Measurements from ENCODE around the gene EML6. TPM values are rescaled to one million over a fixed set of nuclear protein-coding genes. Genes with fewer than 3 reads are reported as not detected.

Gene EML6
- total RNA-seq, 1 experiment from 2014 or later: 6.6 TPM

GRCh38 chr2:54948120-54948519 lies 224.7 kb downstream of the EML6 start:
- peaks cover 0 to 19% of the 10 kb centered on the region in 2 experiments; a peak in 2 of 4 replicates for H3K4me1 ChIP-seq (ENCODE audit: control insufficient read depth in 1 of 2, insufficient read depth in 2 of 2, low read length in 2 of 2)
- no peak for DNase-seq (ENCODE audit: low read depth, low spot score)
- H3K9ac ChIP-seq (ENCODE audit: low read length): no peak overlapping the region
- BruUV-seq (replicated peaks): no TSS peak
- H3K36me3 ChIP-seq (ENCODE audit: control insufficient read depth in 1 of 2, insufficient read depth in 2 of 2, low read length in 2 of 2): no peaks in the 10 kb centered on the region
- H3K27me3 ChIP-seq (ENCODE audit: insufficient read depth, low read length): no peaks in the 10 kb centered on the region
- no peaks in the 10 kb centered on the region for H4K20me1 ChIP-seq (ENCODE audit: insufficient read depth)
- no peak overlapping the region for H3K4me2 ChIP-seq (ENCODE audit: low read length)
- ChIA-PET CTCF (no interaction called here), POLR2A (no interaction called here), RAD21 (ENCODE audit: low non-redundant PET in 1 of 2, low total read pairs in 2 of 2, uncharacterized antibody in 2 of 2, unreplicated experiment in 2 of 2) (no interaction called here)
- TF ChIP-seq EZH2 (IDR thresholded peaks at IDR 0.05): no peak
- TF ChIP-seq, protein P1, sequence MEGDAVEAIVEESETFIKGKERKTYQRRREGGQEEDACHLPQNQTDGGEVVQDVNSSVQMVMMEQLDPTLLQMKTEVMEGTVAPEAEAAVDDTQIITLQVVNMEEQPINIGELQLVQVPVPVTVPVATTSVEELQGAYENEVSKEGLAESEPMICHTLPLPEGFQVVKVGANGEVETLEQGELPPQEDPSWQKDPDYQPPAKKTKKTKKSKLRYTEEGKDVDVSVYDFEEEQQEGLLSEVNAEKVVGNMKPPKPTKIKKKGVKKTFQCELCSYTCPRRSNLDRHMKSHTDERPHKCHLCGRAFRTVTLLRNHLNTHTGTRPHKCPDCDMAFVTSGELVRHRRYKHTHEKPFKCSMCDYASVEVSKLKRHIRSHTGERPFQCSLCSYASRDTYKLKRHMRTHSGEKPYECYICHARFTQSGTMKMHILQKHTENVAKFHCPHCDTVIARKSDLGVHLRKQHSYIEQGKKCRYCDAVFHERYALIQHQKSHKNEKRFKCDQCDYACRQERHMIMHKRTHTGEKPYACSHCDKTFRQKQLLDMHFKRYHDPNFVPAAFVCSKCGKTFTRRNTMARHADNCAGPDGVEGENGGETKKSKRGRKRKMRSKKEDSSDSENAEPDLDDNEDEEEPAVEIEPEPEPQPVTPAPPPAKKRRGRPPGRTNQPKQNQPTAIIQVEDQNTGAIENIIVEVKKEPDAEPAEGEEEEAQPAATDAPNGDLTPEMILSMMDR (IDR thresholded peaks at IDR 0.05 in 2 of 3, conservative IDR thresholded peaks at IDR 0.05 in 1 of 3; ENCODE audit: borderline replicate concordance in 1 of 3, insufficient read depth in 1 of 3, low read depth in 2 of 3, low read length in 2 of 3): no peak
- TF ChIP-seq ZFX (IDR thresholded peaks at IDR 0.05): no peak
- TF ChIP-seq YY1 (IDR thresholded peaks at IDR 0.05; ENCODE audit: extremely low read depth, insufficient replicate concordance, low read depth, low read length): no peak
- no peak for TF ChIP-seq CEBPB (IDR thresholded peaks at IDR 0.05; ENCODE audit: low read depth)
- no peak for TF ChIP-seq FOSL1 (IDR thresholded peaks at IDR 0.05; ENCODE audit: low read depth)
- H3K9me2 ChIP-seq (ENCODE audit: insufficient read depth): no peaks in the 10 kb centered on the region
- H3K9me3 ChIP-seq (ENCODE audit: control insufficient read depth in 1 of 2, insufficient read depth in 1 of 2, low read depth in 1 of 2, low read length in 2 of 2): no peaks in the 10 kb centered on the region
- no peak overlapping the region for H3K4me3 ChIP-seq (replicated peaks in 1 of 2; ENCODE audit: low read depth in 1 of 2, low read length in 2 of 2)
- intact Hi-C loops (cut with micrococcal nuclease): no loop called here
- no peak overlapping the region for H2AFZ ChIP-seq (ENCODE audit: low read depth, low read length, poor library complexity, severe bottlenecking)
- H3K27ac ChIP-seq (ENCODE audit: low read depth, low read length): no peak overlapping the region
- ATAC-seq: no peak
- H3K79me2 ChIP-seq (ENCODE audit: insufficient read depth, low read length): no peaks in the 10 kb centered on the region

DNA sequence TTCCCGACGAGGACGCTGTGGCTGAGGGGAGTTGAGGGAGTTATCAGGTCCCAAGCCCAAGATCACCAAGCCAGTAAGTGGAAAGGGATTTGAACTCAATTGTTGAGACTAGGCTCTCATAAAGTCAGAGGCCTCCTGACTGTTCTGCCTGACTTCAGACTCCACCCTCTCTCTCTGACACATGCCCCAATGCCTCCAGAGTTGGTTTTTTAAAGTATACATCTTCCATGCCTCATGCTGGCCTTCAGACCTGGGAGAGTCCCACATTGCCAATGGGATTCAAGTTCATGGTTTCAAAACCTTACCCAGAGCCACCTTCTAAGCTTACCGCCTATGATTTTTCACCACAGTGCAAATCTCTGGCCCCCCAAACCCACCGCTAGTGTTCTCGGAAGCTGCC lies 226.0 kb downstream of the EML6 start:
- ATAC-seq (no peak), DNase-seq (ENCODE audit: low read depth, low spot score) (no peak)
- RAD21 ChIA-PET (ENCODE audit: low non-redundant PET in 1 of 2, low total read pairs in 2 of 2, uncharacterized antibody in 2 of 2, unreplicated experiment in 2 of 2): no interaction called here
- Histone ChIP-seq H3K36me3 (ENCODE audit: control insufficient read depth in 1 of 2, insufficient read depth in 2 of 2, low read length in 2 of 2) (no peaks in the 10 kb centered on the region), H2AFZ (ENCODE audit: low read depth, low read length, poor library complexity, severe bottlenecking) (no peak overlapping the region), H3K4me3 (replicated peaks in 1 of 2; ENCODE audit: low read depth in 1 of 2, low read length in 2 of 2) (no peak overlapping the region), H3K27ac (ENCODE audit: low read depth, low read length) (no peak overlapping the region), H3K9me3 (ENCODE audit: control insufficient read depth in 1 of 2, insufficient read depth in 1 of 2, low read depth in 1 of 2, low read length in 2 of 2) (no peaks in the 10 kb centered on the region), H3K9ac (ENCODE audit: low read length) (no peak overlapping the region), H4K20me1 (ENCODE audit: insufficient read depth) (no peaks in the 10 kb centered on the region), H3K79me2 (ENCODE audit: insufficient read depth, low read length) (no peaks in the 10 kb centered on the region), H3K9me2 (ENCODE audit: insufficient read depth) (no peaks in the 10 kb centered on the region), H3K27me3 (ENCODE audit: insufficient read depth, low read length) (no peaks in the 10 kb centered on the region), H3K4me1 (ENCODE audit: control insufficient read depth in 1 of 2, insufficient read depth in 2 of 2, low read length in 2 of 2) (peaks cover 0 to 23% of the 10 kb centered on the region in 2 experiments; a peak in 2 of 4 replicates), H3K4me2 (ENCODE audit: low read length) (no peak overlapping the region)
- intact Hi-C loops (cut with micrococcal nuclease): no loop called here
- POLR2A ChIA-PET: no interaction called here
- CTCF ChIA-PET: no interaction called here
- BruUV-seq (replicated peaks): no TSS peak
- TF ChIP-seq TCF7L2 (IDR thresholded peaks at IDR 0.05; ENCODE audit: borderline replicate concordance, extremely low read depth, insufficient read depth, insufficient read length): no peak

Measured in HCT116 (cell line).